Gastroesophageal sphincter (tissue), 4 donors: ENCODE data around the gene CWC25. TPM values are rescaled to one million over a fixed set of nuclear protein-coding genes. Genes with fewer than 3 reads are reported as not detected.

Experiments
- ATAC-seq: fragments of 150-250 bp; one replicate; pipeline ENCODE4 v1.9.1; 2016; ENCODE audit warnings: mild to moderate bottlenecking, moderate library complexity
- H3K27ac ChIP-seq, 4 donors: fragments of 200-600 bp; sonication (generic) in 3 of 4; 1 replicate in 3 of 4; 2 replicates in 1 of 4; pipeline ENCODE4 v1.5.1; 2016 to 2019
- H3K27me3 ChIP-seq: fragments of 200-600 bp; sonication (generic); one replicate; pipeline ENCODE4 v1.5.1; 2019
- H3K36me3 ChIP-seq, 2 donors: fragments of 200-600 bp; sonication (generic); one replicate each; pipeline ENCODE4 v1.5.1; 2019; ENCODE audit warnings: control low read depth in 1 of 2
- H3K4me1 ChIP-seq, 3 donors: fragments of 200-600 bp; sonication (generic); 1 replicate in 2 of 3; 2 replicates in 1 of 3; pipeline ENCODE4 v1.5.1; 2016 to 2019; ENCODE audit warnings: control low read depth in 2 of 3
- H3K4me3 ChIP-seq, 2 donors: fragments of 200-600 bp; sonication (generic); one replicate each; pipeline ENCODE4 v1.5.1; 2019; ENCODE audit warnings: mild to moderate bottlenecking in 1 of 2, moderate library complexity in 1 of 2
- H3K9me3 ChIP-seq, 3 donors: fragments of 200-600 bp; sonication (generic); one replicate each; pipeline ENCODE4 v1.5.1; 2017 to 2019; ENCODE audit warnings: control low read depth in 2 of 3
- CTCF ChIP-seq, 4 experiments: fragments of 200-600 bp in 2 of 4; fragments of 450-650 bp in 2 of 4; sonication (generic) in 1 of 4; IDR thresholded peaks; one replicate each; pipeline ENCODE4 v1.5.1; 2017 to 2019; ENCODE audit warnings: antibody characterized with exemption in 4 of 4, mild to moderate bottlenecking in 2 of 4, moderate library complexity in 2 of 4
- EP300 ChIP-seq: sonication (generic); formaldehyde crosslinking; IDR thresholded peaks from one replicate; pipeline ENCODE4 v1.6.1; 2017; ENCODE audit warnings: antibody characterized with exemption, mild to moderate bottlenecking
- POLR2A ChIP-seq, 2 donors: fragments of 450-650 bp; IDR thresholded peaks; one replicate each; pipeline ENCODE4 v1.6.1; 2017; ENCODE audit warnings: antibody characterized with exemption in 2 of 2, mild to moderate bottlenecking in 2 of 2, moderate library complexity in 1 of 2
- POLR2AphosphoS5 ChIP-seq: sonication (generic); formaldehyde crosslinking; IDR thresholded peaks from one replicate; pipeline ENCODE4 v1.6.1; 2017; ENCODE audit warnings: antibody characterized with exemption
- WGBS, 2 donors: methylation state at CpG; one replicate each; pipeline ENCODE4 v1.1.5; 2018; ENCODE audit warnings: low coverage in 1 of 2; 5-methylcytosine and 5-hydroxymethylcytosine counted together
- total RNA-seq, 4 donors: library from RNA; depleted of rRNA; stranded (reverse); fragments of >200 nt; gene quantifications; one replicate each; pipeline ENCODE4 v1.1.0, GENCODE V29; 2016

Gene CWC25
- total RNA-seq, 4 donors from 2014 or later = 13.6 to 35.0 (median 23.3) TPM

GRCh38 chr17:38815576-38816193 is 9.4 kb downstream of the CWC25 start:
- TF ChIP-seq CTCF (IDR thresholded peaks at IDR 0.05) = no peak
- TF ChIP-seq POLR2A (IDR thresholded peaks at IDR 0.05) = no peak
- no peak for TF ChIP-seq EP300
- no peak for TF ChIP-seq POLR2AphosphoS5
- Histone ChIP-seq H3K4me1 (peaks cover 0 to 6% (median 0%) of the 10 kb centered on the region in 3 donors), H3K27me3 (no peaks in the 10 kb centered on the region), H3K27ac (no peak overlapping the region), H3K4me3 (no peak overlapping the region), H3K36me3 (peaks cover 0 to 100% of the 10 kb centered on the region in 2 donors), H3K9me3 (no peaks in the 10 kb centered on the region)
- 72 to 78% methylated on average over 7 to 8 of the region's 8 CpGs for WGBS, 2 donors
- ATAC-seq = no peak

- Histone ChIP-seq H3K9me3 (no peaks in the 10 kb centered on the region), H3K4me3 (no peak overlapping the region), H3K27ac (no peak overlapping the region), H3K27me3 (no peaks in the 10 kb centered on the region), H3K4me1 (no peaks in the 10 kb centered on the region), H3K36me3 (peaks cover 0 to 100% of the 10 kb centered on the region in 2 donors)
- ATAC-seq = no peak
- no peak for TF ChIP-seq EP300
- no peak for TF ChIP-seq CTCF (IDR thresholded peaks at IDR 0.05)
- TF ChIP-seq POLR2AphosphoS5 = no peak
- TF ChIP-seq POLR2A (IDR thresholded peaks at IDR 0.05) = no peak
- 79 to 89% methylated on average over 2 to 7 of the region's 7 CpGs for WGBS, 2 donors
Observed at GRCh38 chr17:38809828-38810227, 15.3 kb downstream of the CWC25 start.

- no peaks in the 10 kb centered on the region for H3K27me3 ChIP-seq
- TF ChIP-seq CTCF (IDR thresholded peaks at IDR 0.05) (no peak), POLR2AphosphoS5 (no peak), EP300 (no peak), POLR2A (IDR thresholded peaks at IDR 0.05) (no peak)
- no peaks in the 10 kb centered on the region for H3K9me3 ChIP-seq
- H3K4me1 ChIP-seq = peaks cover 3 to 43% (median 29%) of the 10 kb centered on the region in 3 donors
- ATAC-seq = no peak
- peak overlapping the region; percentile 94 for H3K4me3 ChIP-seq
- 17 to 22% methylated on average over 12 to 14 of the region's 14 CpGs for WGBS, 2 donors
- peaks cover 3 to 45% of the 10 kb centered on the region in 2 donors for H3K36me3 ChIP-seq
- peak overlapping the region; percentile 26 to 100 (median 98) for H3K27ac ChIP-seq
Observed at GRCh38 chr17:38800237-38800760, 24.8 kb downstream of the CWC25 start.

- H3K27me3 ChIP-seq = no peaks in the 10 kb centered on the region
- 0 to 8% methylated on average over 2 to 5 of the region's 76 CpGs for WGBS, 2 donors
- peaks cover 3 to 39% of the 10 kb centered on the region in 2 donors for H3K36me3 ChIP-seq
- H3K27ac ChIP-seq = peak within 1 kb of the TSS; percentile 94 to 100 (median 98)
- H3K4me3 ChIP-seq = peak within 1 kb of the TSS; percentile 94
- peak; percentile 97 for ATAC-seq
- no peaks in the 10 kb centered on the region for H3K9me3 ChIP-seq
- TF ChIP-seq CTCF (IDR thresholded peaks at IDR 0.05) = no peak
- TF ChIP-seq POLR2AphosphoS5 = peak; percentile 88
- peak; percentile 38 to 59 for TF ChIP-seq POLR2A (IDR thresholded peaks at IDR 0.05)
- H3K4me1 ChIP-seq = peaks cover 3 to 47% (median 29%) of the 10 kb centered on the region in 3 donors
Observed at GRCh38 chr17:38799501-38800236, 25.5 kb downstream of the CWC25 start, which contains the start of gene PIP4K2B. Gene PIP4K2B, minus strand, starts transcription at chr17:38799556. Its CDS starts 132 bp downstream, at chr17:38799424.
